AG10803 (cell line): ENCODE data around the gene TDRD10.

Source experiments
- DNase-seq: peaks from one replicate; pipeline ENCODE4 v3.0.0; 2010; ENCODE audit warnings: low read depth
- H3K4me3 ChIP-seq: 2 replicates; pipeline ENCODE4 v1.5.1; 2011; ENCODE audit warnings: mild to moderate bottlenecking, low read length, control low read depth
- TF ChIP-seq, protein P1 (sequence below): conservative IDR thresholded peaks from 2 replicates; pipeline ENCODE4 v1.5.1; 2011; ENCODE audit warnings: mild to moderate bottlenecking, low read length, control low read depth, inconsistent platforms

Gene TDRD10

DNA sequence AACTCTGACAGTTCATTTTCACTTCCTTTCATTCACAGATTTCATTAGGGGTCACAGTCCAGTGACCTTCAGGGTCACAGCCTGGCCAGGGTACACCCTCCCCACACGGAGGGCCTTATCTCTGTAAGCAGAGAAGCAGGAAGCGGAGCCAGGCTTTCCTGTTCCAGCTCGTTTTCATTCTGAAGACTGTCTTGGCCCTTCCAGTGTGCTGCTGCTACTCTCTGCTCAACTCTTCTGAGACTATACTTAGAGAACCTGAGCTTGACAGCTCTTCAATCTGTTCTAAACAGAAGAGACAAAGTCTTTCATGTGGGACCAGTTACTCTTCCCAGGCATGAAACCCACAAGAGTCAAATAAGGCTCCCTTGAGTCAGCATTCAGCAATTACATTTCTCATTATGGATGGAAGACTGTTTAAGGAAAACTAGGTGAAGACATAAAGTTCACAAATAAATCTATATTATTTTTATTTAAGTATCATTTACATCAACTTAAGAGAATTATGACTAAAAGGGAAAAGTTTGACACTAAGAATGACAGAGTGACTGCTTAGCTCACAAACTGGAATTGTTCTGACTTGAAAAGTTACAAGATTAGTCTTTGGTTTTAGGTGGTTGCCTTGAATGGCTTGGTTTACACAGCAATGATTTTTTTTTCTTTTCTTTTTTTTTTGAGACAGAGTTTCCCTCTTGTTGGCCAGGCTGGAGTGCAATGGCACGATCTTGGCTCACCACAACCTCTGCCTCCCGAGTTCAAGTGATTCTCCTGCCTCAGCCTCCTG lies 4.8 kb upstream of the TDRD10 start:
- H3K4me3 ChIP-seq, result no peak overlapping the region
- DNase-seq, result no peak
- TF ChIP-seq, protein P1, sequence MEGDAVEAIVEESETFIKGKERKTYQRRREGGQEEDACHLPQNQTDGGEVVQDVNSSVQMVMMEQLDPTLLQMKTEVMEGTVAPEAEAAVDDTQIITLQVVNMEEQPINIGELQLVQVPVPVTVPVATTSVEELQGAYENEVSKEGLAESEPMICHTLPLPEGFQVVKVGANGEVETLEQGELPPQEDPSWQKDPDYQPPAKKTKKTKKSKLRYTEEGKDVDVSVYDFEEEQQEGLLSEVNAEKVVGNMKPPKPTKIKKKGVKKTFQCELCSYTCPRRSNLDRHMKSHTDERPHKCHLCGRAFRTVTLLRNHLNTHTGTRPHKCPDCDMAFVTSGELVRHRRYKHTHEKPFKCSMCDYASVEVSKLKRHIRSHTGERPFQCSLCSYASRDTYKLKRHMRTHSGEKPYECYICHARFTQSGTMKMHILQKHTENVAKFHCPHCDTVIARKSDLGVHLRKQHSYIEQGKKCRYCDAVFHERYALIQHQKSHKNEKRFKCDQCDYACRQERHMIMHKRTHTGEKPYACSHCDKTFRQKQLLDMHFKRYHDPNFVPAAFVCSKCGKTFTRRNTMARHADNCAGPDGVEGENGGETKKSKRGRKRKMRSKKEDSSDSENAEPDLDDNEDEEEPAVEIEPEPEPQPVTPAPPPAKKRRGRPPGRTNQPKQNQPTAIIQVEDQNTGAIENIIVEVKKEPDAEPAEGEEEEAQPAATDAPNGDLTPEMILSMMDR, result no peak

DNA sequence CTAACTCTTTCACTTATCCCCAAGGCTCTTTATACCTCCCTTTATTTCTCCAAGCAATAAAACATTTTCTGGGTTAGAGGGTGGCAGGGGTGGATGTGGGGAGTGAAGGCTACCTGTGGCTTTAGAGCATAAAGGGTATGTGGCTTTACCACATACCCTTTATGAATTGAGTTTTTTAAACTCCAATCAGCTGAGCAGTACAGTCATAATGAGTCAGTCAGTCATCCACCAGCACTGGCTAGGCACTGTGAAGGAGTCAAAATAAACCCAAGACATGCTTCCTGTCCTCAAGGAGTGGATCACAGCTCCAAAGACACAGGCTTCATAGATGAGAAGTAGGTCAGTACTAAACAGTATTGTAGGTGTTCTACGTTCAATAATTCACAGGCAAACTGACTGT lies 2.6 kb upstream of the TDRD10 start:
- DNase-seq, result no peak
- no peak overlapping the region for H3K4me3 ChIP-seq
- TF ChIP-seq, protein P1, result no peak

DNA sequence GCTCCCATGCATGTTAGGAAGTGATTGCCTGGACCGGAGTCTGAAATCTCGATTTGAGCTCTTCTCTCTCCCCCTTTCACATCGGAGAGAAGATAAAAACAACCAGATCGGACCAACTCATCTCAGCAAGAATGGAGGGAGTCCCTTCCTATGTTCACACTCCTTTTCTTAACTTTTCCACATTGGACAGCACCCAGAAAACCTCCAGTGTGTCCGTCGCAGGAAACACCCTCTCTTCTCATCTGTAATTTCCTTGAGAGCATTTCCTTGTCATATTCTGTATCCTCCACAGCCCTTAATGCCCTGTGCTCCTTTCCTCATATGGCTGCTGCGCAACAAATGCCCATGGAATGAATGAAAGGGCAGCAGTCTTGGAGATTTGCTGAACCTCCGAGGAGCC lies 1.5 kb upstream of the TDRD10 start:
- TF ChIP-seq, protein P1, result no peak
- no peak for DNase-seq
- H3K4me3 ChIP-seq, result no peak overlapping the region

DNA sequence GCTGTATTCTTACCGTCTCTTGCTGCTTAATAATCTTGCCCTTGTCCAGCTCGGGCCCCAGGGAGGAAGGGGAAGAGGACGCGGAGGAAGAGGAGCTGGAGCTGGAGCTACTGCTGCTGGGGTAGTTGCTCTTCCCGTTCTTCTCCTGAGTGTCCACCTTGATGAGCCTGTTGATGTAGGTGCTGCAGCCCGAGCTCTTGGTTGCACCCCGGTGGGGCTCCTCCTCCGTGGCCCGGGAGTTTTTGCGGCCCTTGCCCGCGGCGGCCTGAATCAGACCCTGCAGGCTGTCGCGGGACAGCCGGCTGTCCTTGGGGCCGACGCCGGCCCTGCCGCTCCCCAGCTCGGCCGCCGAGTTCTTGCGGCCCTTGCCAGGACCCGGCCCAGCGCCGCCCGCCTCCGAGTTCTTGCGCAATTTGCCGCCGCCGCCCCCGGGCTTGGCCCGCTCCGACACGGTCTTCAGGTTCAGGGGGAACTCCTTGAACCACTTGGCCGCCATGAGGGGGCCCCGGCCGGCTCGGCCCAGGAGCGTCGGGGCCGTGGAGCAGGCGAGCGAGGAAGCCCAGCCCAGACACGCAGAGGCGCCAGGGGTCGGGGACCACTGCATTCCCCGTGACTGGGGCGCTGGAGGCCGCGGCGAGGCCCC lies 475 bp upstream of the TDRD10 start:
- H3K4me3 ChIP-seq, result no peak overlapping the region
- TF ChIP-seq, protein P1, result no peak
- no peak for DNase-seq

DNA sequence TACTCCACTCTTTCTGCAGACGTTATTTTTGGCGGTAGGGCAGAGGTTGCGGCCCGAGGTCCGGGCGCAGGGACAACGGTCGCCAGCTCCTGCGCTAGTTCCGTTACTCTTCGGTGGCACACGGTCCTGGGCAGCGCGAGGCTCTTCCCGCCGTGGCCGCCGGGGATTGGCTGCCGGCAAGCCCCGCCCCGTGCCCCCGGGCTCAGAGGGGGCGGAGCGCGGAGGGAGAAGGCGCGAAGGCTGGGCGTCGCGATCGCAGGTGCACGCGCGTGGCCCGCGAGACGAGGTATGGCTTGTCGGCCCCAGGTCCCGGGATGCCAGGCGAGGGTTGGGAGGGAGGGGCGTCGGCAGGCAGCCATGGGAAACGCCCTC lies 711 bp downstream of the TDRD10 start:
- TF ChIP-seq, protein P1, result no peak
- H3K4me3 ChIP-seq, result no peak overlapping the region
- DNase-seq, result no peak

DNA sequence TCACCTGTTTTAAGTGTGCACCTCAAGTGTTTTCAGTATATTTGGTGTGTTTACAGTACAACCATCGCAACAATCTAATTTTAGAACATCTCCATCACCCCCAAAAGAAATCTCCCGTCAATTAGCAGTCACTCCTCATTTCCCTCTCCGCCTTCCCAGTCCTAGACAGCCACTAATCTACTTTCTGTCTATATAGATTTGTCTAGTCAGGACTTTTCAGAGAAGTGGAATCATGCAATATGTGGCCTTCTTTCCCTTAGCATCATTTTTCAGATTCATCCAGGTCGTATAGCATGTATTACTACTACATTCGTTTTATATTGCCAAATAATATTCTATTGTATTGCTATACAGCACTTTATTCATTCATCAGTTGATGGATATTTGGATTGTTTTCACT lies 1.9 kb downstream of the TDRD10 start:
- TF ChIP-seq, protein P1, result no peak

DNA sequence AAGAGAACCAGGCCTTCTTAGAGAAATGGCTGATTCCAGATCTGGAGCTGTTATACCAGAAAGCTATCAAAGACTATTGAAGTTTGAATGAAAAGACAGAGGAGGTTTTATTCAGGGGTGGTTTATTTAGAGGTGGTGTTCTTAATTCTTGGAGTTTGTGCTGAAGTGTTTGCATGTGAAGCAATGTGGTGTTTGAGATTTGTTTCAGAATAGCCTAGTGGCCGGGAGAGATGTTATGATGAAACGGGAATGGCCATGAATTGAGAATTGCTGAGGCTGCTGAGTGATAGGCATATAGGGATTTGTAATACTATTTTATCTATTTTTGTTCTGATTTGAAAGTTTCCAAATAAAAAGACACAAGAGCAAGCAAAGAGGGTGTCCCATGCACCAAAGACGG lies 10.7 kb downstream of the TDRD10 start:
- TF ChIP-seq, protein P1, result no peak
- no peak for DNase-seq
- H3K4me3 ChIP-seq, result no peak overlapping the region

More for the DNA sequence above, 1.9 kb downstream of the TDRD10 start:
- no peak for DNase-seq
- no peak overlapping the region for H3K4me3 ChIP-seq
